ENCODE measurements around the gene ITGAE. TPM values are rescaled to one million over a fixed set of nuclear protein-coding genes. Genes with fewer than 3 reads are reported as not detected.
A peak's percentile ranks its signal among the peaks of the same experiment; 100 is the strongest.

The ITGAE gene
- total RNA-seq, 1 experiment from 2014 or later = 45.8 TPM

GRCh38 chr17:3695723-3696411 is 105.1 kb downstream of the ITGAE start, which contains the start of gene P2RX5:
TSS of gene P2RX5 (minus strand) at chr17:3696155. CDS start at chr17:3696005, 150 bp downstream.
- in situ Hi-C loops (cut with HindIII; ENCODE audit: low pct_unique_long_range_greater_than_20kb, low sequenced_read_pairs) = no loop called here
- DNase-seq (ENCODE audit: low read depth, low spot score) = no peak

GRCh38 chr17:3695129-3695722 is 105.8 kb downstream of the ITGAE start:
- in situ Hi-C loops (cut with HindIII; ENCODE audit: low pct_unique_long_range_greater_than_20kb, low sequenced_read_pairs) = no loop called here
- DNase-seq (ENCODE audit: low read depth, low spot score) = no peak

GRCh38 chr17:3693829-3694231 is 107.2 kb downstream of the ITGAE start:
- DNase-seq (ENCODE audit: low read depth, low spot score) = no peak
- in situ Hi-C loops (cut with HindIII; ENCODE audit: low pct_unique_long_range_greater_than_20kb, low sequenced_read_pairs) = no loop called here

- no peak for DNase-seq (ENCODE audit: low read depth, low spot score)
- in situ Hi-C loops (cut with HindIII; ENCODE audit: low pct_unique_long_range_greater_than_20kb, low sequenced_read_pairs) = no loop called here
Observed at GRCh38 chr17:3693141-3693540, 107.8 kb downstream of the ITGAE start.

- in situ Hi-C loops (cut with HindIII; ENCODE audit: low pct_unique_long_range_greater_than_20kb, low sequenced_read_pairs) = no loop called here
- peak; percentile 18 for DNase-seq (ENCODE audit: low read depth, low spot score)
Observed at GRCh38 chr17:3692346-3692745, 108.6 kb downstream of the ITGAE start.

- in situ Hi-C loops (cut with HindIII; ENCODE audit: low pct_unique_long_range_greater_than_20kb, low sequenced_read_pairs) = no loop called here
- peak; percentile 19 for DNase-seq (ENCODE audit: low read depth, low spot score)
Observed at GRCh38 chr17:3691617-3692067, 109.3 kb downstream of the ITGAE start.

GRCh38 chr17:3690094-3690715 is 110.8 kb downstream of the ITGAE start:
- in situ Hi-C loops (cut with HindIII; ENCODE audit: low pct_unique_long_range_greater_than_20kb, low sequenced_read_pairs) = no loop called here
- no peak for DNase-seq (ENCODE audit: low read depth, low spot score)

- in situ Hi-C loops (cut with HindIII; ENCODE audit: low pct_unique_long_range_greater_than_20kb, low sequenced_read_pairs) = no loop called here
- DNase-seq (ENCODE audit: low read depth, low spot score) = no peak
Observed at GRCh38 chr17:3689262-3690093, 111.5 kb downstream of the ITGAE start.

GRCh38 chr17:3688852-3689261 is 112.1 kb downstream of the ITGAE start:
- in situ Hi-C loops (cut with HindIII; ENCODE audit: low pct_unique_long_range_greater_than_20kb, low sequenced_read_pairs) = no loop called here
- no peak for DNase-seq (ENCODE audit: low read depth, low spot score)

GRCh38 chr17:3688027-3688553 is 112.9 kb downstream of the ITGAE start:
- no peak for DNase-seq (ENCODE audit: low read depth, low spot score)
- in situ Hi-C loops (cut with HindIII; ENCODE audit: low pct_unique_long_range_greater_than_20kb, low sequenced_read_pairs) = no loop called here

GRCh38 chr17:3685174-3685573 is 115.8 kb downstream of the ITGAE start:
- no peak for DNase-seq (ENCODE audit: low read depth, low spot score)

GRCh38 chr17:3683054-3683511 is 117.9 kb downstream of the ITGAE start:
- peak; percentile 66 for DNase-seq (ENCODE audit: low read depth, low spot score)
- in situ Hi-C loops (cut with HindIII; ENCODE audit: low pct_unique_long_range_greater_than_20kb, low sequenced_read_pairs) = no loop called here

More at GRCh38 chr17:3685174-3685573, 115.8 kb downstream of the ITGAE start:
- in situ Hi-C loops (cut with HindIII; ENCODE audit: low pct_unique_long_range_greater_than_20kb, low sequenced_read_pairs) = no loop called here

GRCh38 chr17:3682033-3682432 is 119.0 kb downstream of the ITGAE start:
- in situ Hi-C loops (cut with HindIII; ENCODE audit: low pct_unique_long_range_greater_than_20kb, low sequenced_read_pairs) = no loop called here

GRCh38 chr17:3681565-3681964 is 119.4 kb downstream of the ITGAE start:
- in situ Hi-C loops (cut with HindIII; ENCODE audit: low pct_unique_long_range_greater_than_20kb, low sequenced_read_pairs) = no loop called here
- no peak for DNase-seq (ENCODE audit: low read depth, low spot score)

More at GRCh38 chr17:3682033-3682432, 119.0 kb downstream of the ITGAE start:
- no peak for DNase-seq (ENCODE audit: low read depth, low spot score)

- in situ Hi-C loops (cut with HindIII; ENCODE audit: low pct_unique_long_range_greater_than_20kb, low sequenced_read_pairs) = no loop called here
Observed at GRCh38 chr17:3681057-3681456, 119.9 kb downstream of the ITGAE start.

GRCh38 chr17:3679531-3680126 is 121.4 kb downstream of the ITGAE start:
- in situ Hi-C loops (cut with HindIII; ENCODE audit: low pct_unique_long_range_greater_than_20kb, low sequenced_read_pairs) = no loop called here
- DNase-seq (ENCODE audit: low read depth, low spot score) = no peak

More at GRCh38 chr17:3681057-3681456, 119.9 kb downstream of the ITGAE start:
- no peak for DNase-seq (ENCODE audit: low read depth, low spot score)

Data from SK-MEL-5 (cell line).